Right ventricle myocardium inferior (tissue), 1 donor: ENCODE results near the gene DENND1B. TPM values are rescaled to one million over a fixed set of nuclear protein-coding genes. Genes with fewer than 3 reads are reported as not detected.
"Not testable (repeated sequence)": the region's sequence is repeated elsewhere in the genome, so short reads cannot be mapped to it uniquely, and the experiment has no call there.

Experiments used
- ATAC-seq: fragments of 200-7000 bp; cut with Tn5 transposase; one replicate; pipeline ENCODE4 v1.9.1; 2020; ENCODE audit warnings: mild to moderate bottlenecking, moderate library complexity
- DNase-seq: peaks from one replicate; pipeline ENCODE4 v3.0.0; 2021; ENCODE audit errors: missing footprints
- intact Hi-C: fragments of 100-400 bp; cut with DNase I; formaldehyde crosslinking; loops from one replicate; pipeline ENCODE4 v1.11.0; 2022
- total RNA-seq: library from RNA; stranded (reverse); fragmentation: NEBNext Ultra II Directional; extraction: Animal tissue kit (Norgen Biotek cat#: 25700); gene quantifications from one replicate; pipeline ENCODE4 v1.2.1, GENCODE V29; 2021
- donor health status: DM: no; HTN: yes; CAD: no; lungs with severe emphysema.

DENND1B gene
- total RNA-seq, 1 donor from 2014 or later, result 22.9 TPM

DNA sequence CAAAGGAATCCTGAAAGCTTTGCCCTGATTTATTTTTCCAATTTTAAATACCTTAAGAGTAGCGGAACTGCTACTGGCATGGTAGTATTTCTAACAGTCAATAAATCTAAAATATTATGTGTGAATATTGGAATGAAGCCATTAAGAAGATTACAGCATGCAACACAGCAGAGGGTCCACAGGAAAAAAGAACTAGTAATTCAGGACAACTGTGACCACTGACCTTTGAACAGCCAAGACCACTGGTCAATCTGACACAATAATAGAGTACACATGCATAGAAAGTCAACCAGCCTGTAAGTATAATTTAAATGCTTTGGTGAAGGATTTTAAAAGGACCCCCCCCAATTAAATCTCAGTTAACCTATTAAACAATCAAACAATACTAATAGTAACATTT, 171.0 kb downstream of the DENND1B start:
- DNase-seq (no peak), ATAC-seq (no peak)
- intact Hi-C loops, result no loop called here

DNA sequence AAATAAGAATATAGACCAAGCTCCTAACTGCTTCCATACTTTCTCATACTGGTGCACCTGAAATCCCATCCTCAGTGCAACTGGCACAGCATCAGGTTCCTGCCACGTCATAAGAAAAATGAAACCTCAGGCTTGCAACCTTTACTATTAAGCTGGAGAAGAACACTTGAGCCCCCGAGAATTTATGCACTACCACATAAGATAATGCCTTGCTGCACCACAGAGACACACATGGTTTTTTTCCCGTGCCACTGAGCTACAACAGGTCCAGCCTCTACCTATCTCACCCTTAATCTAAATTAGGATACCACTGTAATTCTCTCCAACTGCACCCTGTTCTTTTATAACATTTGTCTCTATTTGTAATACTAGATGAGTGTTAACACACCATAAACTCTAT, 174.5 kb downstream of the DENND1B start:
- DNase-seq (no peak), ATAC-seq (no peak)
- intact Hi-C loops, result no loop called here

- no peak for ATAC-seq
- no peak for DNase-seq
- intact Hi-C loops, result no loop called here
Measured at GRCh38 chr1:197599789-197600188, 175.5 kb downstream of the DENND1B start.

GRCh38 chr1:197598935-197599334, 176.3 kb downstream of the DENND1B start:
- ATAC-seq, result no peak
- intact Hi-C loops, result no loop called here
- no peak for DNase-seq

DNA sequence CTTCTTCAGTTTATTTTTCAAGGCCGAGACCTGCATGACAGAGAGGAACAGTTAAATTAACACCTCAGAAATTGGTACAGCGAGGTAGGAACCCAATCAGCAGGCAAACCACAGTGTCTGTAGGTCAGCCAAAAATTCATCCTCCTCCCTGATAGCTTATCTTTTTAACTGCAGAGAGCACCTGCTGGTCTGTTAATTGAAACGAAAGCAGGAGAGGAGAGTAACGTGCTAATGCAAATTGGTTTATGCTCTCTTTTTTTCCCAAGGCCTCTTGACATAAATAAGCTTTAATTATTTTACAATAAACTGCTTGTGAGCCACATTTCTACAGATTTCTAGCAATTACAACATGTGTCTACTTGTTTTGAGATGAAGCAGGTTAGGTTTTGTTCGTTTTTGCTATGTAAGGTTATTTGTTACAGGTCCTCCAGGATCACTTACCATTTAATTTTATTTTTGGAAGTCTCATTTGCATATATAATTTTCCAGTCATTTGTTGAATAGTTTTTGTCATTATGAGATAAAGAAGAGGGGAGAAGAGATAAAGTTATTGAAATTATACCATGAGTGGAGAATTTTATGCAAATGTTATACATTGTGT, 179.9 kb downstream of the DENND1B start:
- intact Hi-C loops, result no loop called here
- ATAC-seq (no peak), DNase-seq (no peak)

GRCh38 chr1:197590687-197591086, 184.6 kb downstream of the DENND1B start:
- DNase-seq (no peak), ATAC-seq (no peak)
- intact Hi-C loops, result no loop called here

DNA sequence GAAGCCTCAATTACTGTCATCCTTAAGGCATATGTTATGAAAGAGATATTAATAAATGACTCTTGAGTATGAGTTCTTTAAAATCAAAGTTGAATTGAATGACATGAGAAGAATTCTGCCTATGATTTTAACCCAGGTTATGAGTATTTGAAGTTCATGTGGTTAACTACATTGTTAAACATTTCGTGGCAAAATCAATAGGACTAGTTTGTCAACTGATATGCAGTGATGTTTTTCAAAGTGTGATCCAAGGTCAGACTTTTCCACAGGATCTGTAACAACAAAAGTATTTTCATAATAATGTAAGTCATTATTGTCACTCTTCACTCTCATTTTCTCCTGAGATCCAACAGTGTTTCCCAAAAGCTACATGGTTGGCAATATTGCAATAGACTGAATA, 189.5 kb downstream of the DENND1B start:
- intact Hi-C loops, result no loop called here
- DNase-seq, result no peak
- no peak for ATAC-seq

- DNase-seq (no peak), ATAC-seq (no peak)
- intact Hi-C loops, result no loop called here
Measured at GRCh38 chr1:197577580-197577979, 197.7 kb downstream of the DENND1B start.

GRCh38 chr1:197575531-197575930, 199.7 kb downstream of the DENND1B start:
- intact Hi-C loops, DNase-seq, ATAC-seq: not testable (repeated sequence)

DNA sequence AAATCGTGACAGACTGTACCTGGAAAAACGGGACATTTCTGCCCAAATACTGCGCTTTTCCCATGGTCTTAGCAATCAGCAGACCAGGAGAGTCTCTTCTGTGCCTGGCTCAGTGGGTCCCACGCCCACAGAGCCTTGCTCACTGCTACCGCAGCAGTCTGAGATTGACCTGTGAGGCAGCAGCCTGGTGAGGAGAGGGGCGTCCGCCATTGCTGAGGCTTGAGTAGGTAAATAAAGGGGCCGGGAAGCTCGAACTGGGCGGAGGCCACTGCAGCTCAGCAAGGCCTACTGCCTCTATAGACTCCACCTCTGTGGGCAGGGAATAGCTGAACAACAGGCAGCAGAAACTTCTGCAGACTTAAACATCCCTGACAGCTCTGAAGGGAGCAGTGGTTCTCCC, 203.1 kb downstream of the DENND1B start:
- intact Hi-C loops, result no loop called here
- DNase-seq (no peak), ATAC-seq (no peak)

DNA sequence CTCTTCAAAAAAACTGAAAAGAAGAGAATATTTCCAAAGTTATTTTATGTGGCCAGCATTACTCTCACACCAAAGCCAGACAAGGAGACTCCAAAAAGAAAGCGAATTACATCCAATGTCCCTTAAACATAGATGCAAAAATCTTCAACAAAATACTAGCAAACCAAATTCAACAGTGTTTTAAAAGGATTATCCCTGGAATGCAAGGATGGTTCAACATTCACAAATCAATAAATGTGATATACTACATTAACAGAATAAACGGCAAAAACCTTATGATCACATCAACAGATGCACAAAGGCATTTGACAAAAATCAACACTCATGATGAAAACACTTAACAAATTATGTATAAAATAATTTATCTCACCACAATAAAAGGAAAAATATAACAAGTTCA, 207.8 kb downstream of the DENND1B start:
- intact Hi-C loops, result no loop called here
- no peak for ATAC-seq

DNA sequence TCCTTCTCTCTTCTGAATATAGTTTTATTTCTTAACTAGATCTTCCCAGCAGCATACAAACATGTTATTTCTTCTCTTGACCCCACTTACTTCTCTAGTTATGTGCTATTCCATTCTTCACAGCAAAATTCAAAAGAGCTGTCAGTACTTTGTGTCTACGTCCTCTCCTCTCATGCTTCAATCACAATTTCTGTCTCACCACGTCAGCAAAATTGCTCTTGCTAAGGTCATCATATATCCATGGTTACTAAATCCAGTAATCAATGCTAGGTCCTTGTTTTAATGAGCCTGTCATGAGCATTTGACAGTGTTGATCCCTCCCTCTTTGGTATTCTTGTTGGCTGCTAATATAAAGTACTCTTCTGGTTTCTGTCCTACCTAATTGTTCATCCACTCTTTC, 214.2 kb downstream of the DENND1B start:
- ATAC-seq (no peak), DNase-seq (no peak)
- intact Hi-C loops, result no loop called here

More for the DNA sequence above, 207.8 kb downstream of the DENND1B start:
- no peak for DNase-seq

DNA sequence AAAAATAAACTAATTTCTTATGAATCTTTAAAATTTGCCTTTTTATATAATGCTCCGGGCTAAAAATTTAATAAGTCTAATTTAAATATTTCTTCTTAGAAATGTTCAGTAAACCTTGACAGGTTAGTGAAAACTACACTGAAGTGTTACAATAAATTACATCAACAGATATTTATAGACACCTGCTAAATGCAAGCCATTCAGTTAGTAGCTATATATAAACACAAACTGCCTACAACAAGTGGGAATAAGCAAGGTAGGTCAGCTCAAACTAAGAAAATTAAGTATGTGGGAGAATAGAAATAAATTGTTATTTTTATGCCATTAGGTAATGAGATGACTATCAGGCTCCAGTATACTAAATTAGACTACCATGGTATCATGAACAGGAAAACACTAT, 215.6 kb downstream of the DENND1B start:
- intact Hi-C loops, result no loop called here
- ATAC-seq, result no peak
- DNase-seq, result no peak

GRCh38 chr1:197559244-197559643, 216.0 kb downstream of the DENND1B start:
- DNase-seq (no peak), ATAC-seq (no peak)
- intact Hi-C loops, result no loop called here

DNA sequence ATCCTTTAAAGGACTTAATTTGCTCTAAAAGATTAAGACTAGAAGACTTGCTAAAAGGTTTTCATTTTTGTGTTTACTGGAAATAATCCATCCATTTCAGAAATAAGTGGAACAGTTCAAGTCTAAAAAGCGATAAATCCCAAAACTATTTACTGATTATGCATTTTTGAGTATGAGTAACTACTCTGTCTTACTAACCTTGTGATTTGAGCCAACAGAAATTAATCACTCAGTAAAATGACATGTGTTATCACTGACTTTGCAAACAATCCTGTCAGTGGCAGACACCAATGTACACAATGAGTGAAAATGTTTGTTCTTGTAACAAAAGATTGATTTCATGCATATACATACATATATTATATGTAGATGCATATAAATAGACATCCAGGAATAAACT, 218.0 kb downstream of the DENND1B start:
- DNase-seq (no peak), ATAC-seq (no peak)
- intact Hi-C loops, result no loop called here

DNA sequence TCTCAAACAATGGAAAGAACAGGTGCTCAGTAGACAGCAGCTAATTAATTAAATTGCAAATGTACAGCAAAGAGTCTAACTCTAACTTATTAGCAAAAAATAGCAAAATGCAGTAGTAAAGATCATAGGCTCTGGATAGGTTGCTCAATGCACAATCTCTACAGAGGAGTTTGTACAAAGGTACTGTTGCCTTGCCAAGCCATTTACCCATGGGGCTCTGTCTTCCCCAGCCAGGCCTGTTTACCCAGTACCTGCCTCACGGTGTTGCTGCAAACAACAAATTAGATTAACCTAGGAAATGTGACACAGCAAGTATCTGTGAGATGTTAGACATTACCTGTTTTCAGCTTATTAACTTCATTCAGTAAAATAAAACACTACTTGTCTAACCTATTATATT, 222.0 kb downstream of the DENND1B start:
- intact Hi-C loops, result no loop called here
- DNase-seq (no peak), ATAC-seq (no peak)

- intact Hi-C loops, result no loop called here
- ATAC-seq (no peak), DNase-seq (no peak)
Measured at GRCh38 chr1:197546989-197547388, 228.3 kb downstream of the DENND1B start.

- intact Hi-C loops, result no loop called here
- no peak for DNase-seq
- ATAC-seq, result no peak
Measured at GRCh38 chr1:197544553-197544952, 230.7 kb downstream of the DENND1B start.

DNA sequence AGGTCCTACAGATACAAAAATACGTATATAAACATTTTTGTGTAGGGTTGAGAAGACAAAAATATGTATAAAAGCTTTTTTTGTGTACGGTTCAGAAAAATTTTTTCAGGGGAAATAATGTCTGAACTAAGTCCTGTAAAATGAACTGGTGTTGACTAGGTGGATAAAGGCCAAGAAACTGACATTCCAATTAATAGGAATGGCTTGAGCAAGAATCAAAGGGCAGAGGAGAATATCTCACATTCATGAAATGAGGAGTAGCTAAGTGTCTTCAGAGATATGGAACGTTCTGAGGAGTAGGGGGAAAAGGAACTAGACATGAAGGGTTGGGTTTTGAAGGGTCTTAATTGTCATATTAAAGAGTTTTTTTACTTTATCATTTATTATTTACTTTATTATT, 231.2 kb downstream of the DENND1B start:
- DNase-seq (no peak), ATAC-seq (no peak)
- intact Hi-C loops, result no loop called here

DNA sequence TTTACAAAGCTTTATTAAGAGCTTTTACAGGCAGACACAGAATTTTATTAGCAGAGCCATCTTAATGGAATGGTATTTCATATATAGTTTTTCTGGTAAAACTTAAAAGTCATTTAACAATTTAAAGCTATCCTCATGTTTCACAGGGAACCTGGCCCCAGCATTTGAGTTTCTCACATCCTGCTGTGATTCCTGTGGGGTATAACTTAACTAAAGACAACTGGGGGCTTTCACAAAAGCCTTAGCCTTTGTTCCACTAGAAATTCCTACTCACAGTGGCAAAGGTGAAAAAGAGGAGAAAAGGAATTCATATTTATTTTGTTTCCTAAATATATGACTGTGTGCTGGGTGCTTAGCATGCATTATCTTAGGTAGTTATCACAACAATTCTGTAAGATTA, 233.9 kb downstream of the DENND1B start:
- DNase-seq (no peak), ATAC-seq (no peak)
- intact Hi-C loops, result no loop called here

DNA sequence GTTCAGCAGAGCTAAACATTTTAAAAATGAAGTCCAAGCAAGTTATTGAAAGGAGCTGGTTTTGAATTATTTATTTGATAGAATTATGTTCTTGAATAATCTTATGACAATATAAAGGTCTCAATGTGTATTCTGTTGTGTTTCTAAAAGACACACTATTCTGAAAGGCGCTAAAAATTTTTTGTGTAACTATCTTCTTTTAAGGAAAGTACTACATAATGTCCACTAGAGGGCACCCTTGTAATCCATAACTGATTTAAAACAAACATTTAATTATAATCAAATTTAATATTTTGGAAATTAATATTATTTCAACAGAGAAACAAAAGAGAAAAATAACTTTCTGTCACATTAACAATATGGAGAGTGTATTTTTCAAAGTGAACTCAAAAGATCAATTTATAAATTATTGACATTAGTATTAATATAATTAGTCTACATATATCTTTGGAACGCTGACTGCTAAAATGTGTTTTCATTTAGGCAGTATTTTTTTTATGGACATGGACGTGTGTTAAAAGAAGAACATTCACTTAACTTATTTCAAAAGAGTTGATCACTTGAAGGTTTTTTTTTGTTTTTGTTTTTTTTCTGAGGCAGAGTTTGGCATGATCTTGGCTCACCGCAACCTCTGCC, 248.4 kb downstream of the DENND1B start:
- no peak for ATAC-seq
- intact Hi-C loops, result loop anchor here (5.0 kb wide), 2 partner anchors 340 to 395 kb away; no protein-coding TSS in a partner anchor
- DNase-seq, result no peak
